Measurements from ENCODE around the gene FAM98A.
A peak's percentile ranks its signal among the peaks of the same experiment; 100 is the strongest.

GRCh38 chr2:33598561-33599174 is 431 bp downstream of the FAM98A start:
- TF ChIP-seq CTCF (IDR thresholded peaks at IDR 0.05) (no peak), EP300 (IDR thresholded peaks at IDR 0.05) (no peak), NPAS2 (CRISPR knock-in tag; IDR thresholded peaks at IDR 0.05; ENCODE audit: borderline replicate concordance) (no peak), PHF8 (IDR thresholded peaks at IDR 0.05; ENCODE audit: borderline replicate concordance, low read depth) (peak; percentile 76; the same call in 1 of the 2 replicates), CEBPB (IDR thresholded peaks at IDR 0.05) (no peak), ELK1 (IDR thresholded peaks at IDR 0.05; ENCODE audit: low read depth, low read length) (no peak), REST (IDR thresholded peaks at IDR 0.05) (no peak), POLR2A (IDR thresholded peaks at IDR 0.05; ENCODE audit: low read length) (no peak)

Measured in A549 (cell line).